OCI-LY7 (cell line): Measurements from ENCODE around the gene ANKRD11. TPM values are rescaled to one million over a fixed set of nuclear protein-coding genes. Genes with fewer than 3 reads are reported as not detected.

Experiments used
- BruUV-seq: library from RNA; stranded (reverse); fragments of 400-500 nt; replicated peaks from 2 replicates; lab custom pipeline; 2021; lab: Mats Ljungman, UMichigan
- CTCF ChIA-PET: fragments of 300-600 bp; sonication (Branson Sonifier 250); formaldehyde crosslinking; loops from one replicate; lab custom pipeline; 2022; ENCODE audit warnings: antibody characterized with exemption; ENCODE audit not compliant: unreplicated experiment; lab: Charles Lee
- POLR2A ChIA-PET: fragments of 300-600 bp; sonication (Branson Sonifier 250); formaldehyde crosslinking; loops from one replicate; lab custom pipeline; 2022; ENCODE audit warnings: antibody characterized with exemption; lab: Charles Lee
- DNase-seq: peaks from one replicate; pipeline ENCODE4 v3.0.0-alpha.2; 2015; ENCODE audit warnings: low spot score
- H2AFZ ChIP-seq: fragments of 200-600 bp; sonication (generic), shearing (Covaris generic); 2 replicates; pipeline ENCODE4 v1.6.1; 2014; ENCODE audit warnings: mild to moderate bottlenecking, antibody characterized with exemption, low read length, moderate library complexity
- H3K27ac ChIP-seq: fragments of 200-600 bp; sonication (generic); 2 replicates; pipeline ENCODE4 v1.5.1; 2014; ENCODE audit warnings: mixed run types, low read depth, mild to moderate bottlenecking, moderate library complexity, low read length, inconsistent platforms; ENCODE audit not compliant: poor library complexity, severe bottlenecking
- H3K36me3 ChIP-seq: fragments of 200-600 bp; sonication (generic); 2 replicates; pipeline ENCODE4 v1.6.1; 2014; ENCODE audit warnings: mild to moderate bottlenecking, antibody characterized with exemption, low read length, moderate library complexity, mixed read lengths; ENCODE audit not compliant: insufficient read depth
- H3K4me1 ChIP-seq: fragments of 200-600 bp; sonication (generic); 2 replicates; pipeline ENCODE4 v1.5.1; 2014; ENCODE audit warnings: mild to moderate bottlenecking, low read length; ENCODE audit not compliant: insufficient read depth, poor library complexity, severe bottlenecking
- H3K4me2 ChIP-seq: fragments of 200-600 bp; sonication (generic); 2 replicates; pipeline ENCODE4 v1.6.1; 2014; ENCODE audit warnings: mild to moderate bottlenecking, low read length
- H3K4me3 ChIP-seq: fragments of 200-600 bp; sonication (generic); 2 replicates; pipeline ENCODE4 v1.5.1; 2014; ENCODE audit warnings: mild to moderate bottlenecking, low read depth, low read length; ENCODE audit not compliant: poor library complexity, severe bottlenecking
- H3K79me2 ChIP-seq: fragments of 200-600 bp; sonication (generic); 2 replicates; pipeline ENCODE4 v1.6.1; 2016; ENCODE audit warnings: low read depth, mild to moderate bottlenecking, low read length, moderate library complexity, mixed read lengths; ENCODE audit not compliant: insufficient read depth
- H3K9me2 ChIP-seq: fragments of 200-600 bp; sonication (generic); 2 replicates; pipeline ENCODE4 v1.6.1; 2016; ENCODE audit warnings: mild to moderate bottlenecking, low read length, mixed read lengths; ENCODE audit not compliant: insufficient read depth
- H3K9me3 ChIP-seq: fragments of 200-600 bp; sonication (generic); 2 replicates; pipeline ENCODE4 v1.6.1; 2014; ENCODE audit warnings: mild to moderate bottlenecking, mixed run types, low read length, mixed read lengths
- H4K20me1 ChIP-seq: fragments of 200-600 bp; sonication (generic); 2 replicates; pipeline ENCODE4 v1.6.1; 2014; ENCODE audit warnings: mild to moderate bottlenecking, antibody characterized with exemption, low read length, moderate library complexity, mixed read lengths; ENCODE audit not compliant: insufficient read depth
- EZH2phosphoT487 ChIP-seq: fragments of 200-600 bp; sonication (generic); IDR thresholded peaks from 2 replicates; pipeline ENCODE4 v1.6.1; 2018; ENCODE audit warnings: low read depth, borderline replicate concordance, mild to moderate bottlenecking, mixed run types, antibody characterized with exemption, low read length, moderate library complexity, mixed read lengths
- intact Hi-C: fragments of 100-400 bp; cut with micrococcal nuclease; formaldehyde crosslinking; loops from one replicate; pipeline ENCODE4 v1.10.0; 2022; ENCODE audit not compliant: unreplicated experiment
- total RNA-seq, 2 experiments: library from RNA; depleted of rRNA in 1 of 2; stranded (reverse); fragments of >200 nt in 1 of 2; shearing (Covaris generic) in 1 of 2; gene quantifications; 2 replicates each; pipeline ENCODE4 v1.2.3, GENCODE V29; 2014 to 2022
- TF ChIP-seq, protein P1 (sequence below): fragments of 200-600 bp; sonication (generic); conservative IDR thresholded peaks from 2 replicates; pipeline ENCODE4 v1.5.1; 2014; ENCODE audit warnings: mild to moderate bottlenecking, antibody characterized with exemption, low read length, moderate library complexity, mixed read lengths

The ANKRD11 gene
- total RNA-seq, 2 experiments from 2014 or later = 89.1 to 251 TPM

- TF ChIP-seq, protein P1, sequence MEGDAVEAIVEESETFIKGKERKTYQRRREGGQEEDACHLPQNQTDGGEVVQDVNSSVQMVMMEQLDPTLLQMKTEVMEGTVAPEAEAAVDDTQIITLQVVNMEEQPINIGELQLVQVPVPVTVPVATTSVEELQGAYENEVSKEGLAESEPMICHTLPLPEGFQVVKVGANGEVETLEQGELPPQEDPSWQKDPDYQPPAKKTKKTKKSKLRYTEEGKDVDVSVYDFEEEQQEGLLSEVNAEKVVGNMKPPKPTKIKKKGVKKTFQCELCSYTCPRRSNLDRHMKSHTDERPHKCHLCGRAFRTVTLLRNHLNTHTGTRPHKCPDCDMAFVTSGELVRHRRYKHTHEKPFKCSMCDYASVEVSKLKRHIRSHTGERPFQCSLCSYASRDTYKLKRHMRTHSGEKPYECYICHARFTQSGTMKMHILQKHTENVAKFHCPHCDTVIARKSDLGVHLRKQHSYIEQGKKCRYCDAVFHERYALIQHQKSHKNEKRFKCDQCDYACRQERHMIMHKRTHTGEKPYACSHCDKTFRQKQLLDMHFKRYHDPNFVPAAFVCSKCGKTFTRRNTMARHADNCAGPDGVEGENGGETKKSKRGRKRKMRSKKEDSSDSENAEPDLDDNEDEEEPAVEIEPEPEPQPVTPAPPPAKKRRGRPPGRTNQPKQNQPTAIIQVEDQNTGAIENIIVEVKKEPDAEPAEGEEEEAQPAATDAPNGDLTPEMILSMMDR = no peak
- TF ChIP-seq EZH2phosphoT487 = no peak
- Histone ChIP-seq H3K9me2 (no peaks in the 10 kb centered on the region), H3K36me3 (peaks cover 86% of the 10 kb centered on the region), H3K27ac (no peak overlapping the region), H3K9me3 (no peaks in the 10 kb centered on the region), H3K4me3 (no peak overlapping the region), H2AFZ (no peak overlapping the region), H3K4me1 (no peaks in the 10 kb centered on the region), H3K79me2 (no peaks in the 10 kb centered on the region), H4K20me1 (no peaks in the 10 kb centered on the region), H3K4me2 (no peak overlapping the region)
- no TSS peak for BruUV-seq
- intact Hi-C loops = no loop called here
- DNase-seq = no peak
- ChIA-PET CTCF (no interaction called here), POLR2A (interaction anchor here (0.5 kb wide), 1 partner anchor 12 kb away, joined by 3 read pairs; no protein-coding TSS in a partner anchor)
These were observed 217.7 kb downstream of the ANKRD11 start for GRCh38 chr16:89272631-89273030.

GRCh38 chr16:89270666-89271345 is 219.6 kb downstream of the ANKRD11 start:
- H3K9me2 ChIP-seq = no peaks in the 10 kb centered on the region
- H3K4me3 ChIP-seq = no peak overlapping the region
- peaks cover 89% of the 10 kb centered on the region for H3K36me3 ChIP-seq
- no peak overlapping the region for H3K27ac ChIP-seq
- CTCF ChIA-PET = no interaction called here
- H4K20me1 ChIP-seq = no peaks in the 10 kb centered on the region
- DNase-seq = no peak
- intact Hi-C loops = no loop called here
- no peaks in the 10 kb centered on the region for H3K79me2 ChIP-seq
- no TSS peak for BruUV-seq
- no peak overlapping the region for H2AFZ ChIP-seq
- no peak overlapping the region for H3K4me2 ChIP-seq
- no peak for TF ChIP-seq EZH2phosphoT487
- TF ChIP-seq, protein P1 = no peak
- POLR2A ChIA-PET = no interaction called here
- H3K4me1 ChIP-seq = no peaks in the 10 kb centered on the region
- H3K9me3 ChIP-seq = no peaks in the 10 kb centered on the region
